Neural progenitor cell (in vitro differentiated cells): ENCODE results near the gene GFY.

ENCODE experiments used
- EZH2 ChIP-seq: fragments of 200-600 bp; sonication (generic); IDR thresholded peaks from 2 replicates; pipeline ENCODE4 v1.6.1; 2017; ENCODE audit warnings: antibody characterized with exemption, mild to moderate bottlenecking, moderate library complexity
- TF ChIP-seq, protein P1 (sequence below): fragments of 200-600 bp; sonication (generic); IDR thresholded peaks from 2 replicates; pipeline ENCODE4 v1.5.1; 2017; ENCODE audit warnings: antibody characterized with exemption, mild to moderate bottlenecking

DNA sequence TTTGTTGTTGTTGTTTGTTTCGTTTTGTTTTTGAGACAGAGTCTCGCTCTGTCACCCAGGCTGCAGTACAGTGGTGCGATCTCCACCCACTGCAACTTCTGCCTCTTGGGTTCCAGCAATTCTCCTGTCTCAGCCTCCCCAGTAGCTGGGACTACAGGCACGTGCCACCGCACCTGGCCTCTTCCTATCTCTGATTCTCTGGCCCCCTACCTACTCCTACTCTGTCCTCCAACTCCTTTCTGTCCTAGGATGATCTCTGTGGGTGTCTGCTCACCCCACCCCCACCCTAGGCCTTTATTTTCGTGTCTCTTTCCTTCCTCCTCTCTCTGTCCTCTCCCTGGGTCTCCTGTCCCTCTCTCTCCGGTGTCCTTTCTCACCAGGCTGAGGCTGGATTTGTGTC is 25.2 kb downstream of the GFY start:
- TF ChIP-seq, protein P1, sequence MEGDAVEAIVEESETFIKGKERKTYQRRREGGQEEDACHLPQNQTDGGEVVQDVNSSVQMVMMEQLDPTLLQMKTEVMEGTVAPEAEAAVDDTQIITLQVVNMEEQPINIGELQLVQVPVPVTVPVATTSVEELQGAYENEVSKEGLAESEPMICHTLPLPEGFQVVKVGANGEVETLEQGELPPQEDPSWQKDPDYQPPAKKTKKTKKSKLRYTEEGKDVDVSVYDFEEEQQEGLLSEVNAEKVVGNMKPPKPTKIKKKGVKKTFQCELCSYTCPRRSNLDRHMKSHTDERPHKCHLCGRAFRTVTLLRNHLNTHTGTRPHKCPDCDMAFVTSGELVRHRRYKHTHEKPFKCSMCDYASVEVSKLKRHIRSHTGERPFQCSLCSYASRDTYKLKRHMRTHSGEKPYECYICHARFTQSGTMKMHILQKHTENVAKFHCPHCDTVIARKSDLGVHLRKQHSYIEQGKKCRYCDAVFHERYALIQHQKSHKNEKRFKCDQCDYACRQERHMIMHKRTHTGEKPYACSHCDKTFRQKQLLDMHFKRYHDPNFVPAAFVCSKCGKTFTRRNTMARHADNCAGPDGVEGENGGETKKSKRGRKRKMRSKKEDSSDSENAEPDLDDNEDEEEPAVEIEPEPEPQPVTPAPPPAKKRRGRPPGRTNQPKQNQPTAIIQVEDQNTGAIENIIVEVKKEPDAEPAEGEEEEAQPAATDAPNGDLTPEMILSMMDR: no peak
- no peak for TF ChIP-seq EZH2
